K562 (cell line): ENCODE measurements around the gene RNF126. TPM values are rescaled to one million over a fixed set of nuclear protein-coding genes. Genes with fewer than 3 reads are reported as not detected.
A peak's percentile ranks its signal among the peaks of the same experiment; 100 is the strongest.

Experiments used
- ARID1B ChIP-seq: fragments of 450-650 bp; IDR thresholded peaks from 2 replicates; pipeline ENCODE4 v1.6.1; 2016; ENCODE audit warnings: antibody characterized with exemption, mild to moderate bottlenecking, inconsistent platforms
- BHLHE40 ChIP-seq: IDR thresholded peaks from 2 replicates; pipeline ENCODE4 v1.6.1; 2011; ENCODE audit warnings: low read length, improper control_type of control experiment
- BRF1 ChIP-seq: IDR thresholded peaks from 3 replicates; pipeline ENCODE4 v1.6.1; 2011; ENCODE audit warnings: borderline replicate concordance, mild to moderate bottlenecking; ENCODE audit not compliant: insufficient read length; ENCODE audit errors: extremely low read depth
- CBFA2T3 ChIP-seq: fragments of 450-650 bp; IDR thresholded peaks from 2 replicates; pipeline ENCODE4 v1.6.1; 2017
- CCNT2 ChIP-seq: IDR thresholded peaks from 2 replicates; pipeline ENCODE4 v1.6.1; 2011; ENCODE audit warnings: borderline replicate concordance, low read depth, mild to moderate bottlenecking, moderate library complexity, mixed read lengths, low read length; ENCODE audit not compliant: insufficient read length; ENCODE audit errors: extremely low read depth
- EP300 ChIP-seq: IDR thresholded peaks from 2 replicates; pipeline ENCODE4 v1.6.1; 2012; ENCODE audit warnings: low read length, improper control_type of control experiment
- FOXA1 ChIP-seq: fragments of 450-650 bp; IDR thresholded peaks from 2 replicates; pipeline ENCODE4 v1.6.1; 2016; ENCODE audit warnings: mild to moderate bottlenecking, borderline replicate concordance
- FOXK1 ChIP-seq: sonication (generic); formaldehyde crosslinking; IDR thresholded peaks from 2 replicates; pipeline ENCODE4 v1.8.0; 2022; ENCODE audit warnings: missing genetic modification reagents, mild to moderate bottlenecking, borderline replicate concordance
- HDAC2 ChIP-seq: fragments of 450-650 bp; IDR thresholded peaks from 2 replicates; pipeline ENCODE4 v1.6.1; 2016; ENCODE audit warnings: mild to moderate bottlenecking
- KDM5B ChIP-seq: fragments of 200-600 bp; sonication (generic); IDR thresholded peaks from 2 replicates; pipeline ENCODE4 v1.6.1; 2012; ENCODE audit warnings: low read depth, mild to moderate bottlenecking, moderate library complexity, low read length, control low read depth, inconsistent platforms; ENCODE audit not compliant: insufficient replicate concordance
- KHSRP ChIP-seq: fragments of 450-650 bp; IDR thresholded peaks from 2 replicates; pipeline ENCODE4 v1.6.1; 2017
- KLF10 ChIP-seq: fragments of 250-450 bp; sonication (Bioruptor Pico); IDR thresholded peaks from 2 replicates; pipeline ENCODE4 v1.6.1; 2021; ENCODE audit warnings: matching md5 sums
- MAFF ChIP-seq: IDR thresholded peaks from 2 replicates; pipeline ENCODE4 v1.6.1; 2012; ENCODE audit warnings: low read length, improper control_type of control experiment
- MCM3 ChIP-seq: fragments of 450-650 bp; IDR thresholded peaks from 2 replicates; pipeline ENCODE4 v1.6.1; 2016
- MECOM ChIP-seq: fragments of 250-450 bp; sonication (Bioruptor Pico); IDR thresholded peaks from 2 replicates; pipeline ENCODE4 v1.8.0; 2022; ENCODE audit warnings: inconsistent platforms
- MED1 ChIP-seq: sonication (generic); formaldehyde crosslinking; IDR thresholded peaks from 2 replicates; pipeline ENCODE4 v1.8.1; 2023; ENCODE audit warnings: missing genetic modification reagents, borderline replicate concordance
- PHTF2 ChIP-seq: fragments of 250-450 bp; sonication (Bioruptor Pico); IDR thresholded peaks from 2 replicates; pipeline ENCODE4 v1.5.0; 2021; ENCODE audit warnings: mild to moderate bottlenecking
- PRMT5 ChIP-seq: sonication (generic); formaldehyde crosslinking; IDR thresholded peaks from 2 replicates; pipeline ENCODE4 v1.5.0; 2020; ENCODE audit warnings: missing genetic modification reagents
- RAD21 ChIP-seq, 2 experiments: fragments of 250-450 bp in 1 of 2; fragments of 450-650 bp in 1 of 2; sonication (Bioruptor Pico) in 1 of 2; formaldehyde crosslinking in 1 of 2; IDR thresholded peaks in 1 of 2; conservative IDR thresholded peaks in 1 of 2; 2 replicates each; pipeline versions ENCODE4 v1.4.0 to v1.8.0; 2020 to 2022; ENCODE audit warnings: mild to moderate bottlenecking in 2 of 2, moderate library complexity in 1 of 2
- TCFL5 ChIP-seq: fragments of 250-450 bp; sonication (Bioruptor Pico); conservative IDR thresholded peaks from 2 replicates; pipeline ENCODE4 v1.6.1; 2021; ENCODE audit warnings: mild to moderate bottlenecking, moderate library complexity, matching md5 sums
- ZNF253 ChIP-seq: fragments of 250-450 bp; sonication (Bioruptor Pico); conservative IDR thresholded peaks from 2 replicates; pipeline ENCODE4 v1.6.1; 2021; ENCODE audit warnings: mild to moderate bottlenecking
- ZNF583 ChIP-seq: fragments of 250-450 bp; sonication (Bioruptor Pico); IDR thresholded peaks from 2 replicates; pipeline ENCODE4 v1.4.0; 2020
- ZNF586 ChIP-seq: fragments of 450-650 bp; formaldehyde crosslinking; conservative IDR thresholded peaks from 2 replicates; pipeline ENCODE4 v1.4.0; 2020; ENCODE audit warnings: mild to moderate bottlenecking, moderate library complexity
- polyA plus RNA-seq, 8 experiments: library from polyadenylated mRNA; depleted of rRNA in 4 of 8; stranded (reverse) in 5 of 8; unstranded in 3 of 8; fragments of >200 nt; fragmentation: Nextera tagmentation in 2 of 8; fragmentation: Illumina TruSeq in 1 of 8; extraction: Ambion mirVana in 2 of 8; extraction: Trizol in 1 of 8; gene quantifications; 2 replicates each; pipeline versions ENCODE4 v1.2.1 to v1.2.3, GENCODE V29; 2011 to 2014; ENCODE audit warnings: inconsistent platforms in 1 of 8, missing spikeins in 1 of 8
- total RNA-seq, 7 experiments: library from RNA; depleted of rRNA in 6 of 7; stranded (reverse); fragments of >200 nt in 6 of 7; fragmentation: Illumina TruSeq in 2 of 7; extraction: Trizol in 2 of 7; gene quantifications; 2 replicates each; pipeline versions ENCODE4 v1.2.1 to v1.2.3, GENCODE V29; 2011 to 2021; ENCODE audit warnings: low replicate concordance in 1 of 7
- TF ChIP-seq, protein P1 (sequence below): fragments of 250-450 bp; sonication (Bioruptor Pico); IDR thresholded peaks from 2 replicates; pipeline ENCODE4 v1.5.0; 2022; ENCODE audit warnings: mild to moderate bottlenecking
- TF ChIP-seq, protein P2 (sequence below): fragments of 250-450 bp; sonication (Bioruptor Pico); IDR thresholded peaks from 2 replicates; pipeline ENCODE4 v1.4.0; 2020
- TF ChIP-seq, protein P3 (sequence below): fragments of 250-450 bp; sonication (Bioruptor Pico); IDR thresholded peaks from 2 replicates; pipeline ENCODE4 v1.5.0; 2021

RNF126 gene
- total and polyA plus RNA-seq, 9 of the 15 experiments (the other 6 are each of a cell fraction or from before 2014, with no cell fraction given), result 0.27 to 101 (median 12.3) TPM

DNA sequence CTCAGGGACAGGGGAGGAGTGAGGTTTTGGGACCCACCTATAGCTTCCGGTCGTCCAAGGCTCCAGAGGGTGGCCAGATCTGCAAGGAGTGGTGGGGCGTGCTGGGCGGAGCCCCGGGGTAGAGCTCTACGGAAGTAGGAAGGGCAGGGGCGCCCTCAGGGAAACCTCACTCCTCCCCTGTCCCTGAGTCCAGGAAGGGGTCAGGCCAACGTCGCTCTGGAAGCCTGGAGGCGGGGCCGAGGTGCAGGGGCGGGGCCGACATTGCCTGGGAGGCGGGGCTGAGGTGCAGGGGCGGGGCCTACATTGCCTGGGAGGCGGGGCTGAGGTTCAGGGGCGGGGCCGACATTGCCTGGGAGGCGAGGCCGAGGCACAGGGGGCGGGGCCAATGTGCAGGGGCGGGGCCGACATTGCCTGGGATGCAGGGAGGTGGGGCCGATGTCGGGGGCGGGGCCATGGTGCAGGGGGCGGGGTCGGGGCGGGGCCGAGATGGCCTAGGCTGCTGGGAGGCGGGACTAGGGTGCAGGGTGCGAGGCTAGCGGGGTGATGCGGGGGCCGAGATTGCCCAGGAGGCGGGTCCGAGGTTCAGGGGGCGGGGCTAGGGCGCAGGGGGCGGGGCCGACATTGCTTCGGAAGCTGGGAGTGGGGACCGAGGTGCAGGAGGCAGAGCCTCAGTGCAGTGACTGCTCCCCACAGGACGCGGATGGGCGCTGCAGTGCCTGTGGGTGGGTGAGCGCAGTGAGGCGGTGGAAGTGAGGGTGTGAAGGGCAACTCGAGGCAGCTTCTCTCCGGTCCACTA lies 40.8 kb upstream of the RNF126 start (continued):
- TF ChIP-seq MAFF (no peak), PHTF2 (CRISPR knock-in tag) (no peak), BHLHE40 (peak; percentile 18; the same call in 1 of the 2 replicates), KLF10 (CRISPR knock-in tag) (no peak), MECOM (no peak), CCNT2 (peak; percentile 14), MCM3 (no peak), FOXA1 (no peak), HDAC2 (0 out of 2 replicates have a peak, but pooled peaks have one; percentile 5), FOXK1 (no peak), RAD21 (CRISPR knock-in tag; conservative IDR thresholded peaks at IDR 0.05 in 1 of 2, IDR thresholded peaks at IDR 0.05 in 1 of 2) (0 out of 4 replicates have a peak, but pooled peaks of 1 of the 2 experiments have one; percentile 3), MED1 (no peak), EP300 (peak; percentile 40; the same call in 1 of the 2 replicates), ZNF586 (CRISPR knock-in tag) (no peak), ARID1B (no peak), PRMT5 (CRISPR knock-in tag) (no peak), TCFL5 (CRISPR knock-in tag) (no peak), ZNF583 (CRISPR knock-in tag) (no peak), KDM5B (peak; percentile 64), CBFA2T3 (no peak), ZNF253 (CRISPR knock-in tag) (no peak), KHSRP (no peak), BRF1 (no peak)
- TF ChIP-seq, protein P1, sequence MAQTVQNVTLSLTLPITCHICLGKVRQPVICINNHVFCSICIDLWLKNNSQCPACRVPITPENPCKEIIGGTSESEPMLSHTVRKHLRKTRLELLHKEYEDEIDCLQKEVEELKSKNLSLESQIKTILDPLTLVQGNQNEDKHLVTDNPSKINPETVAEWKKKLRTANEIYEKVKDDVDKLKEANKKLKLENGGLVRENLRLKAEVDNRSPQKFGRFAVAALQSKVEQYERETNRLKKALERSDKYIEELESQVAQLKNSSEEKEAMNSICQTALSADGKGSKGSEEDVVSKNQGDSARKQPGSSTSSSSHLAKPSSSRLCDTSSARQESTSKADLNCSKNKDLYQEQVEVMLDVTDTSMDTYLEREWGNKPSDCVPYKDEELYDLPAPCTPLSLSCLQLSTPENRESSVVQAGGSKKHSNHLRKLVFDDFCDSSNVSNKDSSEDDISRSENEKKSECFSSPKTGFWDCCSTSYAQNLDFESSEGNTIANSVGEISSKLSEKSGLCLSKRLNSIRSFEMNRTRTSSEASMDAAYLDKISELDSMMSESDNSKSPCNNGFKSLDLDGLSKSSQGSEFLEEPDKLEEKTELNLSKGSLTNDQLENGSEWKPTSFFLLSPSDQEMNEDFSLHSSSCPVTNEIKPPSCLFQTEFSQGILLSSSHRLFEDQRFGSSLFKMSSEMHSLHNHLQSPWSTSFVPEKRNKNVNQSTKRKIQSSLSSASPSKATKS, result no peak
- TF ChIP-seq, protein P2, sequence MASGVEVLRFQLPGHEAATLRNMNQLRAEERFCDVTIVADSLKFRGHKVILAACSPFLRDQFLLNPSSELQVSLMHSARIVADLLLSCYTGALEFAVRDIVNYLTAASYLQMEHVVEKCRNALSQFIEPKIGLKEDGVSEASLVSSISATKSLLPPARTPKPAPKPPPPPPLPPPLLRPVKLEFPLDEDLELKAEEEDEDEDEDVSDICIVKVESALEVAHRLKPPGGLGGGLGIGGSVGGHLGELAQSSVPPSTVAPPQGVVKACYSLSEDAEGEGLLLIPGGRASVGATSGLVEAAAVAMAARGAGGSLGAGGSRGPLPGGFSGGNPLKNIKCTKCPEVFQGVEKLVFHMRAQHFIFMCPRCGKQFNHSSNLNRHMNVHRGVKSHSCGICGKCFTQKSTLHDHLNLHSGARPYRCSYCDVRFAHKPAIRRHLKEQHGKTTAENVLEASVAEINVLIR (CRISPR knock-in tag), result no peak
- TF ChIP-seq, protein P3, sequence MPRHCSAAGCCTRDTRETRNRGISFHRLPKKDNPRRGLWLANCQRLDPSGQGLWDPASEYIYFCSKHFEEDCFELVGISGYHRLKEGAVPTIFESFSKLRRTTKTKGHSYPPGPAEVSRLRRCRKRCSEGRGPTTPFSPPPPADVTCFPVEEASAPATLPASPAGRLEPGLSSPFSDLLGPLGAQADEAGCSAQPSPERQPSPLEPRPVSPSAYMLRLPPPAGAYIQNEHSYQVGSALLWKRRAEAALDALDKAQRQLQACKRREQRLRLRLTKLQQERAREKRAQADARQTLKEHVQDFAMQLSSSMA (CRISPR knock-in tag), result no peak
